Astrocyte (in vitro differentiated cells and primary cell): Measurements from ENCODE around the gene F2.

Experiments used
- CTCF ChIP-seq: IDR thresholded peaks from 2 replicates; pipeline ENCODE4 v1.5.1; 2011; ENCODE audit warnings: low read depth, mild to moderate bottlenecking, inconsistent platforms, low read length, moderate library complexity; ENCODE audit not compliant: insufficient read depth
- EZH2 ChIP-seq: IDR thresholded peaks from 2 replicates; pipeline ENCODE4 v1.6.1; 2012; ENCODE audit warnings: mild to moderate bottlenecking, low read length, inconsistent platforms; ENCODE audit not compliant: insufficient read depth

- no peak for TF ChIP-seq CTCF
- TF ChIP-seq EZH2, result no peak
These were observed 9.6 kb downstream of the F2 start for GRCh38 chr11:46728659-46729040.
